Thyroid gland (tissue), 4 donors: ENCODE results near the gene CIPC.

Experiments used
- CTCF ChIP-seq, 6 experiments: fragments of 200-600 bp in 3 of 6; fragments of 450-650 bp in 3 of 6; sonication (generic) in 3 of 6; IDR thresholded peaks; one replicate each; pipeline ENCODE4 v1.5.1; 2016 to 2019; ENCODE audit warnings: antibody characterized with exemption in 6 of 6, mild to moderate bottlenecking in 2 of 6, inconsistent platforms in 1 of 6, moderate library complexity in 1 of 6
- POLR2A ChIP-seq, 2 donors: fragments of 450-650 bp; IDR thresholded peaks; one replicate each; pipeline ENCODE4 v1.6.1; 2017; ENCODE audit warnings: antibody characterized with exemption in 2 of 2, mild to moderate bottlenecking in 2 of 2, moderate library complexity in 1 of 2

GRCh38 chr14:77065851-77066577 is 32.0 kb upstream of the CIPC start:
- TF ChIP-seq CTCF (IDR thresholded peaks at IDR 0.05), result no peak
- no peak for TF ChIP-seq POLR2A (IDR thresholded peaks at IDR 0.05)
